ENCODE data around the gene INIP. TPM values are rescaled to one million over a fixed set of nuclear protein-coding genes. Genes with fewer than 3 reads are reported as not detected.

The INIP gene
- total and polyA plus RNA-seq, 2 of the 13 experiments (the other 11 are each of a cell fraction or from before 2014, with no cell fraction given), result 13.6 to 28.6 TPM

DNA sequence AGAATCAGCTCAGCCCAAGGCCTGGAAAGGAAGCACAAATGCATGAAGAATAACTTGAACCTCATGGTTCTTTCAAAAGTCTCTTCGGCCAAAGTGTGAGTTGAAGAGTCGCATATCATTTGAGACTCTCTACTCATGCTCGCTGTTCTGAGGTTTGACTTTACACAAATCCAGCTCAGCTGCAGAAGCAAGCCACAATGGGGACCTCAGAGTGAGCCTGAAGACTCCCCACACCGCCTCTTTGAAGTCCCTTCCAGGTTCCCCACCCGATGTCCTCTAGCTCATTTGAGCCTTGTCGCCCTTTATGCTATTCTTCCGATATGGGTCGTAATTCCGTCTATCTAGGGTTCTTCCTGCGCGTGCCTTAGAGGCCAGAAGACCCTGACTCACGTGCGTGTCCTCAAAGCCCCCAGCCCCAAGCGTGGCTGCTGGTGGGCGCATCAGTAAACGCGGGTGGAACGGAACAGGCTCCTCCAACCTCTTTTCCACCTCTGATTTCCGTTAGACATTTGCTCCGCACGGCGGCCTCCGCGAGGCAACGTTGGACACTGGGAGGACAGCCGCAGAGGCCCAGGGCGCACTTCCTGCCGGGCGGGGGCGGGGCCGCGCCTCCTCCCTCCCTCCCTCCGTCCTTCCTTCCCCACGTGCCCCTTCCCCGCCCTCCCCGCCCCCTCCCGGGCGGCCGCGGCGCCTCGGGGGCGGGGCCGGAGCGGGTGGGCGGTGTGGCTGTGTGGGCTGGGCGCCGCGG lies 32.3 kb upstream of the INIP start, which contains the start of gene SNX30 (continued):
- TF ChIP-seq, protein P1, sequence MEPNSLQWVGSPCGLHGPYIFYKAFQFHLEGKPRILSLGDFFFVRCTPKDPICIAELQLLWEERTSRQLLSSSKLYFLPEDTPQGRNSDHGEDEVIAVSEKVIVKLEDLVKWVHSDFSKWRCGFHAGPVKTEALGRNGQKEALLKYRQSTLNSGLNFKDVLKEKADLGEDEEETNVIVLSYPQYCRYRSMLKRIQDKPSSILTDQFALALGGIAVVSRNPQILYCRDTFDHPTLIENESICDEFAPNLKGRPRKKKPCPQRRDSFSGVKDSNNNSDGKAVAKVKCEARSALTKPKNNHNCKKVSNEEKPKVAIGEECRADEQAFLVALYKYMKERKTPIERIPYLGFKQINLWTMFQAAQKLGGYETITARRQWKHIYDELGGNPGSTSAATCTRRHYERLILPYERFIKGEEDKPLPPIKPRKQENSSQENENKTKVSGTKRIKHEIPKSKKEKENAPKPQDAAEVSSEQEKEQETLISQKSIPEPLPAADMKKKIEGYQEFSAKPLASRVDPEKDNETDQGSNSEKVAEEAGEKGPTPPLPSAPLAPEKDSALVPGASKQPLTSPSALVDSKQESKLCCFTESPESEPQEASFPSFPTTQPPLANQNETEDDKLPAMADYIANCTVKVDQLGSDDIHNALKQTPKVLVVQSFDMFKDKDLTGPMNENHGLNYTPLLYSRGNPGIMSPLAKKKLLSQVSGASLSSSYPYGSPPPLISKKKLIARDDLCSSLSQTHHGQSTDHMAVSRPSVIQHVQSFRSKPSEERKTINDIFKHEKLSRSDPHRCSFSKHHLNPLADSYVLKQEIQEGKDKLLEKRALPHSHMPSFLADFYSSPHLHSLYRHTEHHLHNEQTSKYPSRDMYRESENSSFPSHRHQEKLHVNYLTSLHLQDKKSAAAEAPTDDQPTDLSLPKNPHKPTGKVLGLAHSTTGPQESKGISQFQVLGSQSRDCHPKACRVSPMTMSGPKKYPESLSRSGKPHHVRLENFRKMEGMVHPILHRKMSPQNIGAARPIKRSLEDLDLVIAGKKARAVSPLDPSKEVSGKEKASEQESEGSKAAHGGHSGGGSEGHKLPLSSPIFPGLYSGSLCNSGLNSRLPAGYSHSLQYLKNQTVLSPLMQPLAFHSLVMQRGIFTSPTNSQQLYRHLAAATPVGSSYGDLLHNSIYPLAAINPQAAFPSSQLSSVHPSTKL (CRISPR knock-in tag; IDR thresholded peaks at IDR 0.05), result peak; percentile 73
- TF ChIP-seq YEATS2 (CRISPR knock-in tag; IDR thresholded peaks at IDR 0.05; ENCODE audit: borderline replicate concordance) (peak; percentile 70; the same call in 1 of the 2 replicates), ZNF33B (CRISPR knock-in tag; IDR thresholded peaks at IDR 0.05) (no peak), HOXD1 (CRISPR knock-in tag; IDR thresholded peaks at IDR 0.05) (peak; percentile 67; the same call in 1 of the 2 replicates), ZNF724P (CRISPR knock-in tag; IDR thresholded peaks at IDR 0.05; ENCODE audit: borderline replicate concordance) (no peak), ZNF746 (CRISPR knock-in tag; IDR thresholded peaks at IDR 0.05) (peak; percentile 93), SRY (CRISPR knock-in tag; IDR thresholded peaks at IDR 0.05) (no peak; the same call in 1 of the 2 replicates), ZNF709 (CRISPR knock-in tag; IDR thresholded peaks at IDR 0.05) (0 out of 2 replicates have a peak, but pooled peaks have one; percentile 59), ZNF839 (CRISPR knock-in tag; IDR thresholded peaks at IDR 0.05; ENCODE audit: borderline replicate concordance) (no peak; the same call in 1 of the 2 replicates), CC2D1A (CRISPR knock-in tag; IDR thresholded peaks at IDR 0.05) (no peak), HIVEP1 (CRISPR knock-in tag; IDR thresholded peaks at IDR 0.05) (peak; percentile 48; the same call in 1 of the 2 replicates), FOXM1 (CRISPR knock-in tag; IDR thresholded peaks at IDR 0.05) (no peak), FIP1L1 (IDR thresholded peaks at IDR 0.05; ENCODE audit: borderline replicate concordance, insufficient read depth, low read depth, low read length) (no peak), ZSCAN9 (CRISPR knock-in tag; IDR thresholded peaks at IDR 0.05; ENCODE audit: borderline replicate concordance) (peak; percentile 84; the same call in 1 of the 2 replicates), LBX2 (CRISPR knock-in tag; IDR thresholded peaks at IDR 0.05; ENCODE audit: borderline replicate concordance) (no peak), HINFP (CRISPR knock-in tag; IDR thresholded peaks at IDR 0.05; ENCODE audit: low read depth) (no peak), ZNF207 (IDR thresholded peaks at IDR 0.05; ENCODE audit: borderline replicate concordance) (no peak), MLXIP (CRISPR knock-in tag; IDR thresholded peaks at IDR 0.05; ENCODE audit: borderline replicate concordance) (no peak)
- TF ChIP-seq, protein P2, sequence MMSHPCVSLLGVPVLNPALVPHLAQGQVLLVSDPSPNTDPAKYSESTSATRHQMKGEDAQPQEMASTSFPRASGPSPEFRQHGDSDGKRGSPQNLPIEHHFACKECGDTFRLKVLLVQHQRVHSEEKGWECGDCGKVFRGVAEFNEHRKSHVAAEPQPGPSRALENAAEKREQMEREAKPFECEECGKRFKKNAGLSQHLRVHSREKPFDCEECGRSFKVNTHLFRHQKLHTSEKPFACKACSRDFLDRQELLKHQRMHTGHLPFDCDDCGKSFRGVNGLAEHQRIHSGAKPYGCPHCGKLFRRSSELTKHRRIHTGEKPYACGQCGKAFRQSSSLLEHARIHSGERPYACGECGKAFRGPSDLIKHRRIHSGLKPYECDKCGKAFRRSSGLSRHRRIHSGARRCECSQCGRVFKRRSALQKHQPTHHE (CRISPR knock-in tag; IDR thresholded peaks at IDR 0.05; ENCODE audit: borderline replicate concordance), result no peak
